CD4-positive, alpha-beta T cell treated with Interleukin-21 for 1 hour (primary cell): ENCODE results near the gene HOMER2.
"Not testable (repeated sequence)": the region's sequence is repeated elsewhere in the genome, so short reads cannot be mapped to it uniquely, and the experiment has no call there.

Experiments used
- DNase-seq: peaks from one replicate; pipeline ENCODE4 v3.0.0-alpha.2; 2020

Gene HOMER2

GRCh38 chr15:82830427-82831173 is 121.9 kb downstream of the HOMER2 start:
- DNase-seq: no peak

- DNase-seq: no peak
These were observed 123.3 kb downstream of the HOMER2 start for GRCh38 chr15:82829234-82829633.

- no peak for DNase-seq
These were observed 124.4 kb downstream of the HOMER2 start for GRCh38 chr15:82828075-82828474.

DNA sequence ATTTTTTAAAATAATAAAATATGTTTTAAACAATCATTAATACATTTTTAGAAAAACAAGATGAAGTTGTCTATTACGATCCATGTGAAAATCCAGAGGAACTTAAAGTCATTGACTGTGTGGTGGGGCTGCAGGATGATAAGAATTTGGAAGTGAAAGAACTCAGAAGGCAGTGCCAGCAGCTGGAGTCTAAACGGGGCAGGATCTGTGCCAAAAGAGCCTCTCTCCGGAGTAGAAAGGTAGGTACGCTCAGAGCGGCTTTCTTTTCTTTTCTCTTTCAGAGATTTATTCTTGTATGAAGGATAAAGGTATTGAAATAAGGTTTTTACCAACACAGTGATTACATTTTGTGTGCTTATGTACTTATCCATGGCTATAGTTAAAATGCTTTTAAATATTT is 129.5 kb downstream of the HOMER2 start:
- no peak for DNase-seq

DNA sequence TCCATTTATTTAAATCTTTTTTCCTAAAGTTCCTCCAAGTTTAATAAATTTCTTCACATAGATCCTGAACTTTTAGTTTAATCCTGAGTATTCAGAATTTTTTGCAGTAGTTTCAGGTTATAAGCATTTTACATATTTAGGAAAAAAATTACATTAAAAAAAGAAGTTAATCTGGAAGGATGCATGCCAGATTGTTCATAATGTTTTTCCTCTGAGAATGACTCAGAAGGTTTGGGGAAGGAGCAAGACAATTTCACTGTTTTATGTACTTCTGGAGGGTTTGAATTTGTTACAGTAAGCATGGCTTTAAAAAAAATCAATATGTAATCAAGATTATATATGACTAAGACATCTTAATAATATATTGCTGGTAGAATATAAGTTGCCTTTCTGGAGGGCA is 130.7 kb downstream of the HOMER2 start:
- DNase-seq: not testable (repeated sequence)

DNA sequence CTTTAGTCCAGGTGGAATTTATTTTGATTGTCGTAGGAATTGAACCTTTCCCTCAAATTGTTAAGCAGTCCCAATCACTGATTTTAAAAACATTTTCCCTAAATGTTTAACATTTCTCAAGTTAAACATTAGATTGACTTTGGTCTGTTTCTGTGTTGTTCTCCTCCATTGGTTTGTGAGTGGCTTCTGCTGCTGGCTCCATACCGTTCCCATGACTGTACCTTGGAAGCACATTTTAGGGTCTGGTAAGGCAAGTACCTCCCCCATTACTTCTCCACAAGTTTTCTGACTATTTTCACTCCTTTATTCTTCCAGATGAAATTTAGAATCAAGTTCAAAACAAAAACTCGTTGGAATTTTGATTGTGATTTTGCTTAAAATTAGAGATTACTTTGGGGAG is 131.1 kb downstream of the HOMER2 start:
- DNase-seq: not testable (repeated sequence)

- DNase-seq: no peak
These were observed 132.4 kb downstream of the HOMER2 start for GRCh38 chr15:82820128-82820527.

DNA sequence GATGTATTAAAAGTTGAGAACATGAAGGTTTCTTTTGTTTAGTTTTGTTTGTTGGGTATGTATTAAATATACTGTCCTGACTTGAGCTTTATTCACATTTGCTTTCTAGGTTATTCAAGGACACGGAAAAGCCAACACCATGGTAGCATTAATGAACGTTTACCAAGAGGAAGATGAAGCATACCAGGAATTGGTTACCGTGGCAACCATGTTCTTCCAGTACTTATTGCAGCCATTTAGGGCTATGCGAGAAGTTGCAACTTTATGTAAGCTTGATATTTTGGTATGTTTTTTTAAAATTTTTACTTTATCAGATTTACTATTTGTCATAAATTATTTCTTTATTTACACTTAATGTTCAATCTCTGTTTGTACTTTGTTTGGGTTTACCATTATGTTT is 139.5 kb downstream of the HOMER2 start:
- peak; percentile 25 for DNase-seq

GRCh38 chr15:82810890-82811426 is 141.6 kb downstream of the HOMER2 start:
- peak; percentile 88 for DNase-seq

DNA sequence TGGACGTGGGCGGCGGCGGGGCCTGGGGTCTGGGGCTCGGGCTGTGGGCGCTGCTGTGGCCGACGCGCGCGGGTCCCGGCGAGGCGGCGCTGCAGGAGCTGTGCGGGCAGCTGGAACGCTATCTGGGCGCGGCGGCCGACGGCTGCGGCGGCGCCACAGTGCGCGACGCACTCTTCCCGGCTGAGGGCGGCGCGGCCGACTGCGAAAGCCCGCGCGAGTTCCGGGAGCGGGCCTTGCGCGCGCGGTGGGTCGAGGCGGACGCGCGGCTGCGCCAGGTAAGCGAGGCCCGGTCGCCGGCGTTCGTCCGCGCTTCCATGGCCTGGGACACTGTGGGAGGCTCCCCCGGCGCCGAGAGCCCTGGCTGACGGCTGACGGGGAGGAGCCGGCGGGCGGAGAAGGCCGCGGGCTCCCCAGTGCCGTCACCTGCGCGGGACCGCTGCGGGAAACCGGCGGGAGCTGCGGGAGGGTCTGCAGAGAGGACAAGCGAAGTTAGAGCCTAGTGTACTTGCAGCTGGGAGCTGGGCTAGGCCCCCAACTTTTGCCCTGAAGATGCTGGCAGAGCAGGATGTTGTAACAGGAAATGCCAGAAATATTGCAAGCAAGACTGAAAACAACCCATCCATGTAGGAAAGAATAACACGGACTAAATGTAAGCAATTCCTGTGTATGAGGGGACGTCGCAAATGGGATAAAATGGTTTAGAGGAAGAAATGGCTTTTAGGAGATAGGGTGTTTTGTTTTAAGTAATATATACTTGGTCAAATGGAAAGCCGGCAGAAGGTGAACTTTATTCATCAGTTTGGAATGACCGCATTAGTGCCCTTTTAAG is 142.2 kb downstream of the HOMER2 start:
- DNase-seq: peak; percentile 44

- DNase-seq: peak; percentile 97
These were observed 143.0 kb downstream of the HOMER2 start, which contains the start of gene WHAMM for GRCh38 chr15:82809308-82810060. WHAMM (plus strand) TSS chr15:82809628; CDS start chr15:82809727, 99 bp downstream.

DNA sequence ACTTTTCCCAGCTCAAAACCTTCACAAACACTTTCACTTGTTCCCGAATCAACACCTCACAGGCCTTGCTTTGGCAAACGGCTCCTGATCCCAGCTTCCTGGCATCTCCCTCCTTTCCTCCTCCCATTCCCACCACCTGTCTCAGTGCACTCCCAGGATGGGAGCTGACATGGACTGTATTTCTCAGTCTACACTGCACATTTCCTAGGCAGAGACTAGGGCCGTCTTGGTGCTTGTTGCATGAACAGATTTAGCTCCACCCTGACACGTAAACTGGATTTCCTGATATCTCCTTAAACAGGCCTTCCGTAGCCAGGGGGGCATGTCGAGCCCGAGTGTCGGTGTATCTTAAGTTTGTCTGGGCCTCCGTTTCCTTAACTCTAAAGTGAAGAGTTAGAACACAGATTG is 143.9 kb downstream of the HOMER2 start:
- no peak for DNase-seq

DNA sequence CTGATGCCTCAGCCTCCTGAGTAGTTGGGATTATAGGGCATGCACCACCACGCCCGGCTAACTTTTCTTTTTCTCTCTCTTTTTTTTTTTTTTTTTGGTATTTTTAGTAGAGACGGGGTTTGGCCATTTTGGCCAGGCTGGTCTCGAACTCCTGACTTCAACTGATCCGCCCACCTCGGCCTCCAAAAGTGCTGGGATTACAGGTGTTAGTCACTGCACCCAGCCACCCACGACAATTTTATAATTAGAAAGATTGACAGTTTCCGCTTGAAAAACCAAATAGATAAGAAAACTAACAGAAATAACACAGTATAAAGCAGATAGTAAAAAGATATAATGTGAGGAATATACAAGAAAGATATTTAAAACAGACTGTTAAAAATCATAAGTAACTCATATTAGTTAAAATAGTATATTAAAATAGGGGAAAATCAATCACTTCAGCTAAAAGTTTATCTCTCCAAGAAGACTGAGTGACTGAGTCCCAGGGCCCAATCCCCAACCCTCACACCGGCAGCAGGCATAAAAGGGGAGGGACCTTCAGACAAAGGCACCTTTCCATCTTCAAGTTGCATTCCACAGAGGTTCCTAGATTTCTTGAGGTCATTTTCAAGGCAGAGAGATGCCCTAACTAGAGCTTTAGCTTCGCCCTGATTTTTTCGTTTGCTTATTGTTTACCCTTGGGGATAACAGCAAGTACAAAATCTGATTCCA is 144.4 kb downstream of the HOMER2 start:
- DNase-seq: no peak

GRCh38 chr15:82805994-82806406 is 146.5 kb downstream of the HOMER2 start, which contains the start of gene FSD2:
FSD2 (minus strand) TSS chr15:82806069; CDS start chr15:82787390, 18,679 bp downstream.
- DNase-seq: no peak

- no peak for DNase-seq
These were observed 148.0 kb downstream of the HOMER2 start for GRCh38 chr15:82804575-82804949.

DNA sequence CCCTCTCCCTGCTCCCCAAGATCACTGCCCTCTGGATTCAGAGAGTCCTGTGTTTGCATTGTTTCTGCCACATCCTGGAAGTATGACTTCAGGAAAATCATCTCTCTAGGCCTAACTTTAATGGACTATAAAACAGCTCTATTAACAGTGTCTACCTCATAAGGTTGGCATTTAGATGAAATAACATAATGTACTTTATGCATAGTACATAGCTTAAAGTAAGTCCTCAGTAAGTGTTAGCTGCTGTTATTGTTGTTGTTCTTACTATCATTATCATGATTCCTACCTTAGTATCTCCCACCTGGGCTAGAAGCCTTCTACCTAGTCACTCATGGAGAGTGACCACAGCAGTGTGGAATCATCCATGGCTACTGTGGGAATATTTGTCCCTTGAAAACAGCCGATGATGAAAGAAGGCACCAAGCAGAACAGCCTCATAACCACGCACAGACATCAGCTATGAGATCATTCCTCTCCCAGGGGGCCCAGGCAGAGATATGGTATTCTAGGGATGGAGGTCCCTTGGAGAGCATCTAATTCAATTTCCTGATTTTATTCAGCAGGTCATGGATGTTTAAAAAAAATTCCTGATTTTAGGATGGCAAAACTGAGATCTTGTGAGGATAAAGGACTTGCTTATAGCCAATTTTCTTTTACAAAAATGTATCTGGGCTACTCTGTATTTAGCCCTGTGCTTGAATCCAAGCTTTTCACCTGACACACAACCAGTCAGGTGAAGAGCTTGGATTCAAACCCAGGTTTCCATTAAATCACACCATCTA is 148.5 kb downstream of the HOMER2 start:
- DNase-seq: no peak

DNA sequence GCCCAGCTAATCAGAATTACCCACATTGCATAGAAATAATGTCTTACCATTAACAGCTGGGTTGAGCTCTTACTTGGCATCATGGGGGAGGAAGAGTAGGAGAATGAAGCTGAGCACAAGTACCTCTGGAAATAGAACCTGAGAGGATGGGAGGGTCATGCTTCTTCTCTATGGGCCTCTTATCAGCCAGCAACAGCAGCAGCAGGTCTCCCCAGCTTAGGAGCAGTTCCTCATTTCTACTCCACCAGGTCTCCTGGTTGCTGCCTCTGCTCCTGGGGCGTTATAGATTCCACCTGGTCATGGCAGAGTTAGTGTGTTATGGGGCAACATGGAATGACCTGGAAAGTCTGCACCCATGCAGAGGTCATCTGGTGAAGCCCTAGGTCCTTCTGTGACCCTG is 150.0 kb downstream of the HOMER2 start:
- DNase-seq: no peak

DNA sequence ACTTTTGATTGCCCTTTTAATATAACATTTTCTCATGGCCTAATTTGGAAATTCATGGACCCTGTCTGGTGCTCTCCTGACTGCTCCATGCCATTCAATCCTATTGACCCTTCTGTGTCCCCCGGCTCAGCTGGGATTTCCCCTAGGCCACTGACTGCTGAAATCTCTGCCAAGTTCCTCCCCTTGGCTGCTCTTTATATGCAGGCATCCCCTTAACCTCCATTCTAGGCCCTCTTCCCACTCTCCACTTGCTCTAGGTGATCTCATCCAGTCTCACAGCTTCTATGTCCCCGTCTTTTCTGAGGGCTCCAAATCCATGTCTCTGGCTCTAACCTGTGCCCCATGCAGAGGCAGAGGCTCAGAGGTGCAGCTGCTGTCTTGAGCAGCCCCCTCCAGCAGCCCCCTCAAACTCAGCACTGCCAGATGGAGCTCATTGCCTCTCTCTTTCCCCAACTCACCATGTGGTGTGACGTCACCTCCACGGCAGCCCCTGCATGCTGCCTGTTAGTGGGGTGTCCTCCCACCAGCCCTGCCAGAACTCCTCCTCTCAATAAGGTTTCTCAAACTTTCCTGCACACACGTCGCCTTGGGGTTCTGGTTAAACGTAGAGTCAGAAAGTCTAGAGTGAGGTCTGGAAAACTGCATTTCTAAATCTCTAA is 153.2 kb downstream of the HOMER2 start:
- DNase-seq: no peak
